BE2C (cell line): ENCODE results near the gene SAMD4B.

ENCODE experiments used
- DNase-seq: peaks from one replicate; pipeline ENCODE4 v3.0.0-alpha.2; 2020
- H3K27me3 ChIP-seq: fragments of 250-450 bp; sonication (Bioruptor Pico); 2 replicates; pipeline ENCODE4 v1.5.1; 2020; ENCODE audit warnings: mild to moderate bottlenecking
- H3K36me3 ChIP-seq: fragments of 250-450 bp; sonication (Bioruptor Pico); 2 replicates; pipeline ENCODE4 v1.5.1; 2020; ENCODE audit warnings: mild to moderate bottlenecking
- H3K4me1 ChIP-seq: fragments of 250-450 bp; sonication (Bioruptor Pico); 2 replicates; pipeline ENCODE4 v1.5.1; 2020
- H3K4me3 ChIP-seq: 2 replicates; pipeline ENCODE4 v1.5.1; 2011; ENCODE audit warnings: low read depth, low read length
- H3K9me3 ChIP-seq: fragments of 250-450 bp; sonication (Bioruptor Pico); 2 replicates; pipeline ENCODE4 v1.5.1; 2020
- CTCF ChIP-seq: IDR thresholded peaks from 2 replicates; pipeline ENCODE4 v1.5.1; 2012; ENCODE audit warnings: mild to moderate bottlenecking, low read depth, low read length

Gene SAMD4B

GRCh38 chr19:39425744-39426143, 83.5 kb downstream of the SAMD4B start:
- Histone ChIP-seq H3K4me3 (no peak overlapping the region), H3K9me3 (no peaks in the 10 kb centered on the region), H3K4me1 (no peaks in the 10 kb centered on the region), H3K27me3 (no peaks in the 10 kb centered on the region), H3K36me3 (peaks cover 19% of the 10 kb centered on the region)
- no peak for TF ChIP-seq CTCF
- DNase-seq, result no peak

GRCh38 chr19:39426170-39426569, 83.9 kb downstream of the SAMD4B start:
- no peak for DNase-seq
- Histone ChIP-seq H3K4me3 (no peak overlapping the region), H3K9me3 (no peaks in the 10 kb centered on the region), H3K36me3 (peaks cover 19% of the 10 kb centered on the region), H3K27me3 (no peaks in the 10 kb centered on the region), H3K4me1 (no peaks in the 10 kb centered on the region)
- no peak for TF ChIP-seq CTCF

- Histone ChIP-seq H3K4me1 (no peaks in the 10 kb centered on the region), H3K36me3 (peaks cover 22% of the 10 kb centered on the region)
- TF ChIP-seq CTCF, result no peak
These were observed 85.5 kb downstream of the SAMD4B start for GRCh38 chr19:39427707-39428106.

GRCh38 chr19:39428283-39429112, 86.3 kb downstream of the SAMD4B start:
- H3K9me3 ChIP-seq, result no peaks in the 10 kb centered on the region
- H3K4me3 ChIP-seq, result no peak overlapping the region
- no peak for TF ChIP-seq CTCF
- no peaks in the 10 kb centered on the region for H3K27me3 ChIP-seq
- no peaks in the 10 kb centered on the region for H3K4me1 ChIP-seq
- no peak for DNase-seq
- peaks cover 28% of the 10 kb centered on the region for H3K36me3 ChIP-seq

More at GRCh38 chr19:39427707-39428106, 85.5 kb downstream of the SAMD4B start:
- Histone ChIP-seq H3K27me3 (no peaks in the 10 kb centered on the region), H3K9me3 (no peaks in the 10 kb centered on the region), H3K4me3 (no peak overlapping the region)
- DNase-seq, result no peak

GRCh38 chr19:39430675-39431593, 88.7 kb downstream of the SAMD4B start:
- Histone ChIP-seq H3K27me3 (no peaks in the 10 kb centered on the region), H3K9me3 (no peaks in the 10 kb centered on the region), H3K4me1 (peaks cover 3% of the 10 kb centered on the region; the same call in 1 of the 2 replicates), H3K36me3 (peaks cover 38% of the 10 kb centered on the region), H3K4me3 (no peak overlapping the region)
- DNase-seq, result no peak
- TF ChIP-seq CTCF, result no peak
